Retinal pigment epithelial cell (primary cell): Measurements from ENCODE around the gene DACH1.
A peak's percentile ranks its signal among the peaks of the same experiment; 100 is the strongest.
"Not testable (repeated sequence)": the region's sequence is repeated elsewhere in the genome, so short reads cannot be mapped to it uniquely, and the experiment has no call there.

Experiments
- DNase-seq: peaks from one replicate; pipeline ENCODE4 v3.0.0-alpha.2; 2010; ENCODE audit warnings: low read depth
- H3K4me3 ChIP-seq: 2 replicates; pipeline ENCODE4 v1.5.1; 2011; ENCODE audit warnings: mild to moderate bottlenecking, low read length, control low read depth, moderate library complexity
- TF ChIP-seq, protein P1 (sequence below): conservative IDR thresholded peaks from 2 replicates; pipeline ENCODE4 v1.5.1; 2011; ENCODE audit warnings: low read depth, low read length, control low read depth, inconsistent platforms

Gene DACH1

DNA sequence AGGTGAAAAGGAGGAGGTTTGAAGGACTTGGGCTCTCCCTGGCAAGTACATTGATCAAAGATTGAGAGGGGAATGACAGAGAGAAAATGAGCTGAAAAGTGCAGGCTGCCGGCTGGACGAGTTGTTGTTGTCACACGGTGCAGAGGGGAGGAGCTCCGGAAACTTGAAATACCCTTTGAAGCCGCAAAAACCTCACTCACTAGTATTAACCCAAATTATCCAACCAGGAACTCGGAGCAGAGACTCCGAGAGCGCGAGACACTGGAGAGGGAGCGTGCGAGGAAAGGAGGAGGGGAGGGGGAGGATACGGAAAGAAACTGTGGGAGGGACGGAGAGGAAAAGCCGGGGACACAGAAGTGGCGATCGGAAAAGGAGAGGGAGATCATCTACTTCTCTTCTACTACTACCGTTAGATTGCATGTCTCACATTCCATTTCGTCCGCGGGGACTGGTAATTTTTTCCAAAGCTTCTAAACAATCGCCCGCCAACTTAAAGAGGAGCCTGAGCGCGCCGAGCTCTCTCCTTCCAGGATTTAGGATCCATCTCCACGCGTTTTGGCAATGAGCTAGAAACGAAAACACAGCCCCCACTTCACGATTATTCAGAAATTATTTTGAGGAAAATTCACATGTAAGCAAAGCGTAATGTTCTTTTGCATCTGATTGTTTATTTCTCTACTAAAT, at the start of gene DACH1:
TSS of gene DACH1 (minus strand) at position 74 of the 684 bp plus-strand sequence.
- peak; percentile 84 for DNase-seq

DNA sequence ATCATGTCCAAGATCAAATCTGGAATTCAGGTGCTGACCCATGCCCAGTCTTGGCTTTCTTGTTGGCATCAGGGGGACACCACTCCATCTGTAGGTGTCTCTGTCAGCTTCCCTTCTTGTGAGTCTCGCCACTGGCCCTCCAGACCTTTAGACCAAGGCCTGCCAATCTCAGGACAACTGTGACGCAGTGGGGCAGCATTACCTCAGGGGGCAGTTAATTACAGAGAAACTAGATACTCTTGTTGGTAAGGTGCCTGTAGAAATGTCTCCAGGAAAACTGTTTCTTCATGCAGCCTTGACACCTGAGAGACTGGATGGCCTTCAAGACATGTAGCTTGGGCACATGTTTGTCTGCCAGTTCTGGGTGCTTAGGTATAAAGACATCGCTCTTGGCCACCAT, 46.7 kb upstream of the DACH1 start:
- TF ChIP-seq, protein P1, sequence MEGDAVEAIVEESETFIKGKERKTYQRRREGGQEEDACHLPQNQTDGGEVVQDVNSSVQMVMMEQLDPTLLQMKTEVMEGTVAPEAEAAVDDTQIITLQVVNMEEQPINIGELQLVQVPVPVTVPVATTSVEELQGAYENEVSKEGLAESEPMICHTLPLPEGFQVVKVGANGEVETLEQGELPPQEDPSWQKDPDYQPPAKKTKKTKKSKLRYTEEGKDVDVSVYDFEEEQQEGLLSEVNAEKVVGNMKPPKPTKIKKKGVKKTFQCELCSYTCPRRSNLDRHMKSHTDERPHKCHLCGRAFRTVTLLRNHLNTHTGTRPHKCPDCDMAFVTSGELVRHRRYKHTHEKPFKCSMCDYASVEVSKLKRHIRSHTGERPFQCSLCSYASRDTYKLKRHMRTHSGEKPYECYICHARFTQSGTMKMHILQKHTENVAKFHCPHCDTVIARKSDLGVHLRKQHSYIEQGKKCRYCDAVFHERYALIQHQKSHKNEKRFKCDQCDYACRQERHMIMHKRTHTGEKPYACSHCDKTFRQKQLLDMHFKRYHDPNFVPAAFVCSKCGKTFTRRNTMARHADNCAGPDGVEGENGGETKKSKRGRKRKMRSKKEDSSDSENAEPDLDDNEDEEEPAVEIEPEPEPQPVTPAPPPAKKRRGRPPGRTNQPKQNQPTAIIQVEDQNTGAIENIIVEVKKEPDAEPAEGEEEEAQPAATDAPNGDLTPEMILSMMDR, result no peak
- H3K4me3 ChIP-seq, result no peak overlapping the region
- no peak for DNase-seq

More for the DNA sequence above, at the start of gene DACH1:
- peak within 1 kb of the TSS; percentile 97 for H3K4me3 ChIP-seq
- TF ChIP-seq, protein P1, result no peak

DNA sequence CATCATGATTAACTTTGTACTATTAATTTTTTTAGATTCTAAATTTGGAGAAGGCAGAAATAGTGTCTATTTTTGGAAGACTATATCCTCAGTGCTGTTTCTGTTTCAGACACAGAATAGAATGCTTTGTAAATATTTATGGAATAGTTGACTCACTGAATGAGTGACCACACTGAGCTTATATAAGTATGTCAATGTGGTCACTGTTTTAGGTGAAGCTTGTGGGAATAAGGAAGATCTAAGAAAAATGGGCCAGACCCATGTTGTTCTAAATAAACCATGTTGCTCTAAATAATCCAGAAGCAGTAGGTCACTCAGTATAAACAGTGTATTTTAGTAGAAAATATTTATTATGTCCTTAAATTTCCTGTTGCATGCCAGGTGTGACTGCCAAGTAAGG, 45.5 kb upstream of the DACH1 start:
- no peak for DNase-seq
- no peak overlapping the region for H3K4me3 ChIP-seq
- TF ChIP-seq, protein P1, result no peak

DNA sequence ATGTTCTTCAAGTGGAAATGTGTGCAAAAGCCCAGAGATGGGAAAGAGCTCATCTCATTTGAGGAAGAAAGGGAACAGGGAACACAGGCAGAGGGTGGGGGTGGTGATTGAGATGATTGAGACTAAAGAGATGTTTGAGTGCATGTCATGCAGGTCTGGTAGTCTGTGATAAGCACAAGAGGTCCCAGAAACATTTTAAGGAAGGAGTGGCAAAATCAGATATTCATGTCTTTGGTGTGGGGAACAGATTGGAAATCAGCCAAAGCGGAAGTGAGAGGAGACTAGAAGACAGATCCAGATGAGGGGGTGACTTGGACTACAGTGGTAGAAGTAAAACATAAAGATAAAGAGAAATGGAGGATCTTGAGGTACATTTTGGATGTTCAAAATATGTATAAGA, 39.4 kb upstream of the DACH1 start:
- no peak overlapping the region for H3K4me3 ChIP-seq
- DNase-seq, result no peak
- TF ChIP-seq, protein P1, result no peak

DNA sequence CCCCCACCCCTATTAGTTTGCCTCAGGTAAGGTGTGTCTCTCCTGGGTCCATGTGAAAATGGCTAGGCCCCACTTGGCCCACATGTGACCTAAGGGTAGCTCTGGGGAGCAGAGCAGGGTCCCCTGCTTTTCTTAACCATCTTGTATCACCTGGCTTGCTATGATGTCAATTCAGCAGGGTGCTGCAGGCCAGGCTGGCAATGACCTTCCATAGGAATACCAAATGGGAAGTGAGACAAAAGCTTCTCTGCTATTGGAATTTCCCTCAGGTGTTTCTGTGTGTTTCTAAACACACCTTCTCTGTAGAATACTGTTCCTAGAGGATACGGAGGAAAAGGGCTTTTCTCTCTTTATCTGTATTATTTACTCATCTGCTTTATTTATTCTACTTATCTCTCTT, 35.7 kb upstream of the DACH1 start:
- TF ChIP-seq, protein P1, result no peak
- DNase-seq, result no peak
- H3K4me3 ChIP-seq, result no peak overlapping the region

DNA sequence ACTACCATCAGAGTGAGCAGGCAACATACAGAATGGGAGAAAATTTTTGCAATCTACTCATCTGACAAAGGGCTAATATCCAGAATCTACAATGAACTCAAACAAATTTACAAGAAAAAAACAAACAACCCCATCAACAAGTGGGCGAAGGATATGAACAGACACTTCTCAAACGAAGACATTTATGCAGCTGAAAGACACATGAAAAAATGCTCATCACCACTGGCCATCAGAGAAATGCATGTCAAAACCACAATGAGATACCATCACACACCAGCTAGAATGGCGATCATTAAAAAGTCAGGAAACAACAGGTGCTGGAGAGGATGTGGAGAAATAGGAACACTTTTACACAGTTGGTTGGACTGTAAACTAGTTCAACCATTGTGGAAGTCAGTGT, 26.5 kb upstream of the DACH1 start:
- DNase-seq, H3K4me3 ChIP-seq: not testable (repeated sequence)

DNA sequence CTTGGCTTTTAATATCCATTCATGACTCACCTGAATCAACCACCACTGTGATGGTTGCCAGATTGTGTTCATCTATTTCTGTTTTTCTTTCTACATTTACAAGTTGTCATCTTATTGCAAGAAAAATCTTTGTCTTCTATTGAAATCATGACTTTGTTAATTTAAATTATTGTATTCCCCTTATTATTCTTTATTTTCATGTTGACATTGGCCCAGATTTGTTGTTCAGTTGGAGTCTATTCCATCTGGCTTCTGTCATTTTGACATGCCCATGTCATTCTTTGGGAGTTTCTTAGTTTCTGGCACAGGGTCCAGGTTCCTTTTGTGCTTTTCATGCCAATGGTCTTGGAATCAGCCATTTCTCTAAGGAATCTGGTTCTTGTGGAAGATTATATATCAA, 19.9 kb upstream of the DACH1 start:
- DNase-seq, result no peak
- TF ChIP-seq, protein P1, result no peak
- no peak overlapping the region for H3K4me3 ChIP-seq
